Measurements from ENCODE around the gene CAMK2G.

- no peak for TF ChIP-seq CTCF (IDR thresholded peaks at IDR 0.05 in 4 of 5, conservative IDR thresholded peaks at IDR 0.05 in 1 of 5)
- TF ChIP-seq POLR2A (IDR thresholded peaks at IDR 0.05), result no peak
Measured at GRCh38 chr10:73894245-73894971, 20.1 kb upstream of the CAMK2G start.
